G401.6 (cell line): ENCODE data around the gene SLC16A8.
A peak's percentile ranks its signal among the peaks of the same experiment; 100 is the strongest.

Experiments used
- FAIRE-seq: peaks from 2 replicates; lab custom pipeline; 2012; peaks lifted over from hg19 to GRCh38; lab: Jason Lieb, UNC

Gene SLC16A8

GRCh38 chr22:38072322-38073149 lies 11.4 kb downstream of the SLC16A8 start:
- FAIRE-seq: no peak

- FAIRE-seq: no peak
Measured at GRCh38 chr22:38071421-38072321, 12.3 kb downstream of the SLC16A8 start.

- FAIRE-seq: no peak
Measured at GRCh38 chr22:38070250-38070921, 13.6 kb downstream of the SLC16A8 start.

- FAIRE-seq: no peak
Measured at GRCh38 chr22:38069372-38070249, 14.4 kb downstream of the SLC16A8 start.

GRCh38 chr22:38068641-38069371 lies 15.2 kb downstream of the SLC16A8 start:
- FAIRE-seq: no peak

GRCh38 chr22:38067761-38068360 lies 16.1 kb downstream of the SLC16A8 start:
- no peak for FAIRE-seq

- FAIRE-seq: no peak
Measured at GRCh38 chr22:38067028-38067415, 17.0 kb downstream of the SLC16A8 start.

- no peak for FAIRE-seq
Measured at GRCh38 chr22:38066381-38067027, 17.5 kb downstream of the SLC16A8 start.

- no peak for FAIRE-seq
Measured at GRCh38 chr22:38065539-38065938, 18.4 kb downstream of the SLC16A8 start.

- no peak for FAIRE-seq
Measured at GRCh38 chr22:38062791-38063190, 21.2 kb downstream of the SLC16A8 start.

GRCh38 chr22:38056969-38057891 lies 26.8 kb downstream of the SLC16A8 start, which contains the start of gene PICK1:
Gene PICK1 (plus strand): TSS chr22:38057404. CDS start chr22:38057810, 406 bp downstream.
- peak; percentile 95 for FAIRE-seq

- peak; percentile 88 for FAIRE-seq
Measured at GRCh38 chr22:38051900-38052862, 31.8 kb downstream of the SLC16A8 start.

- FAIRE-seq: no peak
Measured at GRCh38 chr22:38051261-38051660, 32.7 kb downstream of the SLC16A8 start.

GRCh38 chr22:38050720-38051119 lies 33.3 kb downstream of the SLC16A8 start:
- no peak for FAIRE-seq

GRCh38 chr22:38049812-38050619 lies 34.0 kb downstream of the SLC16A8 start:
- FAIRE-seq: no peak

- no peak for FAIRE-seq
Measured at GRCh38 chr22:38046070-38046748, 37.8 kb downstream of the SLC16A8 start.
